ENCODE data around the gene PCSK7.

DNA sequence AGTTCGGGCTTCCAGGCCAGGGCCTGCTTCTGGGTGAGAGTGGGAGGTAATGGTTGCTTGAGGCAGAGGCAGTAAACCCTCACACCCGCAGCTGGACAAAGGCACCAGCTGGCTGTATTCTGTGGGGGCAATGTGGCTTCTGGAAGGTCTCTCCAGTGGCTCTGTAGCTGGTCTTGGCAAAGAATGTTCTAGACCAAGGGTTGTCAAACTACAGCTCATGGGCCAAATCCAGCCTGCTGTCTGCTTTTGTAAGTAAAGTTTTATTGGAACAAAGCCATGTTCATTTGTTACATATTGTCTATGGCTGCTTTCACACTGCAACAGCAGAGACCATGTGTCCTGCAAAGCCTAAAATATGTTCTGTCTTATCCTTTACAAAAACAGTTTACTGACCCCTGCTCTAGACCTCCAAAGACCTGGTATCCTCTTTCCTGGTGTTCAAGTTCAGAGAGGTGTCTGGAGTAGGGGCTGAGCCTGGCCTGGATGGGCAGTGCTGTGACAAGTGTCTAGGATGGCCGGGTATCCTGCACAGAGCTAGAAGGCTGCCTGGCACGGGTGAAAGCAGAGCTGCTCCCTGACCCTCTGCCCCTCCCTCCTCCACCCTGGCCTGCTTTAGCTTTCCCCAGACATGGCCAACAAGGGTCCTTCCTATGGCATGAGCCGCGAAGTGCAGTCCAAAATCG, 29.3 kb downstream of the PCSK7 start:
- TF ChIP-seq, protein P1, sequence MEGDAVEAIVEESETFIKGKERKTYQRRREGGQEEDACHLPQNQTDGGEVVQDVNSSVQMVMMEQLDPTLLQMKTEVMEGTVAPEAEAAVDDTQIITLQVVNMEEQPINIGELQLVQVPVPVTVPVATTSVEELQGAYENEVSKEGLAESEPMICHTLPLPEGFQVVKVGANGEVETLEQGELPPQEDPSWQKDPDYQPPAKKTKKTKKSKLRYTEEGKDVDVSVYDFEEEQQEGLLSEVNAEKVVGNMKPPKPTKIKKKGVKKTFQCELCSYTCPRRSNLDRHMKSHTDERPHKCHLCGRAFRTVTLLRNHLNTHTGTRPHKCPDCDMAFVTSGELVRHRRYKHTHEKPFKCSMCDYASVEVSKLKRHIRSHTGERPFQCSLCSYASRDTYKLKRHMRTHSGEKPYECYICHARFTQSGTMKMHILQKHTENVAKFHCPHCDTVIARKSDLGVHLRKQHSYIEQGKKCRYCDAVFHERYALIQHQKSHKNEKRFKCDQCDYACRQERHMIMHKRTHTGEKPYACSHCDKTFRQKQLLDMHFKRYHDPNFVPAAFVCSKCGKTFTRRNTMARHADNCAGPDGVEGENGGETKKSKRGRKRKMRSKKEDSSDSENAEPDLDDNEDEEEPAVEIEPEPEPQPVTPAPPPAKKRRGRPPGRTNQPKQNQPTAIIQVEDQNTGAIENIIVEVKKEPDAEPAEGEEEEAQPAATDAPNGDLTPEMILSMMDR (IDR thresholded peaks at IDR 0.05 in 2 of 3, conservative IDR thresholded peaks at IDR 0.05 in 1 of 3; ENCODE audit: control insufficient read depth in 2 of 3, extremely low read depth in 1 of 3, insufficient read depth in 1 of 3, low read depth in 3 of 3, low read length in 3 of 3), result no peak
- TF ChIP-seq RCOR1 (conservative IDR thresholded peaks at IDR 0.05; ENCODE audit: low read depth, low read length) (no peak), NR2F1 (conservative IDR thresholded peaks at IDR 0.05) (no peak), ZNF274 (IDR thresholded peaks at IDR 0.05; ENCODE audit: insufficient read depth, insufficient read length) (no peak), NBN (IDR thresholded peaks at IDR 0.05) (no peak), POLR2AphosphoS5 (IDR thresholded peaks at IDR 0.05; ENCODE audit: low read length) (no peak), POLR2A (IDR thresholded peaks at IDR 0.05; ENCODE audit: low read depth, low read length) (no peak; the same call in 1 of the 2 replicates)

Measured in GM12878 (cell line).